Activated CD8-positive, alpha-beta memory T cell treated with anti-CD3 and anti-CD28 coated beads for 24 hours (primary cell): ENCODE data around the gene MEPCE.

Experiments used
- DNase-seq: peaks from one replicate; pipeline ENCODE4 v3.0.0-alpha.2; 2020

Gene MEPCE

DNA sequence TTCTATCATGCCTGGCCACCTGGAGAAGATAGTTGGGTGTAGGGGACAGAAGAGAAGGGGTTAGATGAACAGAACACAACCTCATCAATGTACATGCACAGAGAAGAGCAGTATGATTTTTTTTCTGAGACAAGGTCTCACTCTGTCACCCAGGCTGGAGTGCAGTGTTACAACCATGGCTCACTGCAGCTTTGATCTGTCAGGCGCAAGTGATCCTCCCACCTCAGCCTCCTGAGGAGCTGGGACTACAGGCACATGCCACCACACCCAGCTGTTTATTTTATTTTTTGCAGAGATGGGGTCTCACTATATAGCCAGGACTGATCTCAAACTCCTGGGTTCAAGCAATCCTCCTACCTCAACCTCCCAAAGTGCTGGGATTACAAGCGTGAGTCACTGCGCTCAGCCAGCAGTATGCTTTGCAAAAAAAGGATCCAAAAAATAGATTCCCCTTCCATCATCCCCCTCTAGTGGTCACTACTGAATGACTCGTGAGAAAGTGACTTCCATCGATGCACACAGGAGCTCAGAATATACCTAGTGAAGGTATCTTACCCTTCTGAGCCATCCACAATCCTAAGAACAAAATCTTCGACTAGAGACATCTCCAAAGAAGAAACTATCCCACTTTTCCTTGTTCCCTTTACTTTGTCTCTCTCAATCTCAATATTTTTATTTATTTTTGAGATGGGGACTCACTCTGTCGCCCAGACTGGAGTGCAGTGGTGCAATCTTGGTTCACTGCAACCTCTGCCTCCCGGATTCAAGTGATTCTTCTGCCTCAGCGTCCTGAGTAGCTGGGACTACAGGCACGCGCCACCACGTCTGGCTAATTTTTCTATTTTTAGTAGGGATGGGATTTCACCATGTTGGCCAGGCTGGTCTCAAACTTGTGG, 22.1 kb upstream of the MEPCE start:
- peak; percentile 68 for DNase-seq

DNA sequence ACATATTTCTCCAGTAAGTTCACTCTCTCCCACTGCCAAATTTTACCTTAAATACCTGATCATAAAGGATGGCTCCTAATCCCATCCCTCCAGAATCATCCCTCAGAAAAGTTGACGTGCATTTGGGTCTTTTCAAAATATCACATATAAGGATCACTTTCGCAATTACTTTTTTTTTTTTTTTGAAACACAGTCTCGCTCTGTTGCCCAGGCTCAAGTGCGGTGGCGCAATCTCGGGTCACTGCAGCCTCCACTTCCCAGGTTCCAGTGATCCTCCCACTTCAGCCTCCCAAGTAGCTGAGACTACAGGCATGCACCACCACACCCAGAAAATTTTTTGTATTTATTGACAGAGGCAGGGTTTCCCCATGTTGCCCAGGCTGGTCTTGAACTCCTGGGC, 18.5 kb upstream of the MEPCE start:
- DNase-seq = no peak

DNA sequence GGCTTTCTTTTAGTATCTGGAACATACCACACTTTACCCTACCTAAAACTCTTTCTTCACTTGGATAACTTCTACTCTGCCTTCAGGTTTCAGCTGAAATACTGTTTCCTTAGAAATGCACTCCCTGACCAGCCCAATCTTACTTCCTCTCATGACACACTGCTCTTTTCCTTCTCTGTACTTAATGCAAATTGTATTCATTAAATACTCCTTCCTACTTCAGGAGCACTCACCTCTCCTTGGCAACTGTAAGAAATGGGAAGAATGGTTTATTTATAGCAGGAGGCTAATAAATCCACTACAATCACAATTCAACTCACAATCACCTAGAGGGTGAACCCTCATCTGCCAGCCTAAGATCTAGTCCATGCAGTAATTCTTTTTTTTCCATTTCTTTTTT, 16.3 kb upstream of the MEPCE start:
- no peak for DNase-seq

DNA sequence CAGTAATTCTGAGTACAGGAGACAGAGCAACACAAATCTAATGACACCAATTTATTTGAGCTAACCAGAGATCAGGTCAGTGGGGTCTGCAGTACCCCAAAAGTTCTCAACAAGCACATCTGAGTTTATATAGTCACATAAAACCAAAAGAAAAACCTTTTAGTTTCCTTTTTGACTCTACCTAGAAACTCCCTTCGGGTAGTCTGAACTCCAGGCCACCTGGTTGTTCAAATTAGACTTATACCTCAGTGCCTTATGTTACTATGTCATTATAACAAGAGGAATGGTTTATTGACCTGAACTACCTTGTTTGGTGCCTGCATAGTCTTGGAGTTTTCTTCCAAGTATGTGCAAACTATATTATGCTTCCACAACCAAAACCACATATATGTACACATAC, 15.7 kb upstream of the MEPCE start:
- no peak for DNase-seq

DNA sequence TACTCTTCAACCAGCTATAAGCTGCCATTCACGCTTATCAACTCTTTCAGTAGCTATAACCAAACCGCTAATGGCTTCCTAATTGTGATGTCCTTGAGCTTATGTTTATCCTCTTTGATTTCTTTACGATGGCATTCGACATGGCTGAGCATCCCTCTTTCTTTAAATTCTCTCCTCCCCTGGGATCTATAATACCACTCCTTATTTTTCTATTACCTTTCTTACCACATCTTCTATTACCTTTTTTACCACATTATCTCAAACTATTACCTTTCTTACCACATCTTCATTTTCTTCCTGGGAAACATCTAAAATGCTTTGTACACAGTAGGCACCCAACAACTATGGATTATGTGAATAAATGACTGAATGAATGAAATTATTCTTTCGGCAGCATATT, 14.2 kb upstream of the MEPCE start:
- no peak for DNase-seq

DNA sequence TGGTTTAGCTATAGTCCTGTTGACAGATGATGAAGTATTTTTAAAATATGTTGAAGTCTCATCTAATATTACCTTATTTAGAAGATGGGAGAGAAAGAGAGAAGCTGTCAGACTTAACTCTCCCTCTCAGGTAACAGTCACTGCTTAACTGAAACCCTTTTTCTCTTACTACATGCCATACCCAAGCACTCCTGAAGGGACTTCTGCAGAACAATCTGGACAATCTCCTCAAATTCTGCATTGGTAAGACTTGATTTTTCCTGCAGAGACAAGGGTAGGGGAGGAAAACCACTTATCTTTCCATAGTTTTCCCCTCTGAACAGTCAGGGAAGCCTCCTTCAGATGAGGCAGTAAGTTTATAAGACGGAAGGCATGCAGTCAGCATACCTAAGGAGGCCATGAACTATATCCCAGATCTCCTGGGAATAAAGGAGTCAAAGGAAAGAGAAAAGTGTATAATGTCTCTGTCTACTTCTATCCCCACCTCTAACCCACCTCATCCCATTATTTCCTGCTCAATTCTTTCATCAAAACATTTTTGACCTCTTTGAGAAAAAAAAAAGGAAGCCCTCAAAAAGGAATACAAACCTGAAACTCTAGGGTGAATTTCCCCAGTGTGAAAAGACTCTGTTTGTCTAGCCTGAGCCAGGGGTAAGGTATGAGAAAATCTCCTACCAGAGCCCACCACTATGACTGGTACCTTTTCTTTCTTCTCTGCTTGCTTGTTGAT, 10.5 kb upstream of the MEPCE start:
- DNase-seq = no peak

DNA sequence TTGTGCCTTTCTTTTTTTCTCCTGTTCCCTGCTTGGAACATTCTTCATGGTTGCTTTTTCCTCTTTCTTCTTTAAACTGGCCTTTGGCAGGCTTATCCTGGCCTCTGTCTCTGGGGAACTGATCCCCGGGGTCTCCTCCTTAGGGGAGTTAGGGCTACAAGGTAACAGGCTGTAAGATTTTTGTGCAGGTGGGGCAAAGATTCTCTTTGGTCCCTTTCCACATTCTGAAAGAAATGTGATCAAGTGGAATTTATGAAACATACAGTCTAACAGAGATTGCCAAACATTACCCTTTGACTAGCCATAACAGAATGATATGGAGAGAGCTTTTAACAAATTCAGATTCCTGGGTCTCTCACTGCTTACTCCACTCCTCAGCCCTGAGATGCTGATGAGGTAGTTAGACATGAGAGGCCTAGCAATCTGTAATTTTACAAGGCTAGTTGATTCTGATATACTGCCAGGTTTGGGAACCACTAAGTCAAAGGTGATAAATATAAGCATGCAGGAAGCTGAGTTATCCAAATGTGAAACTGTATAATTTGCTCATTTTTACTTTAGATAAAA, 9.9 kb upstream of the MEPCE start:
- no peak for DNase-seq

DNA sequence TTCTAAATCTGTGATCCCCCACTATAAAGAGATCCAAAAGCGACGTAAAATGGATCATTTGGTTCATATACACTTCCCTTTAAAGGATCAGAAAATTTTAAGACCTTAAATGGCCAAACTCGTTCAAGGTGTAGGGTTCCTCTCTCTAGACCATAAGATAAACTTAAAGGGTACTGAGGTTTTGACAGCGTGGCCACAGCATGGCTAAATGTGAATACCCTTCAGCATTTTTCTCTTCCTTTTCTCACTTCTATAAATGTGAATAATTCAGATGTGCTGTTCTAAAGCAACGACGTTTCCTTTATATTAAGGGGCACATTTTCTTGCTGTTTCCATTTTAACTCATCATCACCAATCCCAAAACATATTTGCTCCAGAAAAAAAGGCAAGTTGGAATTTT, 6.3 kb upstream of the MEPCE start:
- no peak for DNase-seq

DNA sequence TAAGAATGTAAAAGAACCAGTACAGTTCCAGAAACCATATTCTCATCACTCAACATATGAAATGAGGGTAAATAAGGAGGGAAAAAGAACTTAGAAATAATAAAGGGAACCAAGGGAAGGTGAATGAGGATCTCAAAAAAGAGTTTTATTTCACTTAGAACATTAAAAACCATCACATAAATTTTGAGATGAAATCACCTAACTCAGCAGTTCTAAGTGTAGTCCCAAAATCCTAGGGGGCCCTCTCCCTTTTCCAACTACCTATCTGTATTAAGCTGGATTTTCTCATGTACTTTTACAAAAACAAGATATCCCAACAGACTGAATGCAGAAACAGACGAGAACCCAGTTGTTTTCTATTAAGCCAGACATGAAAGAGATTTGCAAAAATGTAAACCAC, 4.3 kb upstream of the MEPCE start:
- no peak for DNase-seq

DNA sequence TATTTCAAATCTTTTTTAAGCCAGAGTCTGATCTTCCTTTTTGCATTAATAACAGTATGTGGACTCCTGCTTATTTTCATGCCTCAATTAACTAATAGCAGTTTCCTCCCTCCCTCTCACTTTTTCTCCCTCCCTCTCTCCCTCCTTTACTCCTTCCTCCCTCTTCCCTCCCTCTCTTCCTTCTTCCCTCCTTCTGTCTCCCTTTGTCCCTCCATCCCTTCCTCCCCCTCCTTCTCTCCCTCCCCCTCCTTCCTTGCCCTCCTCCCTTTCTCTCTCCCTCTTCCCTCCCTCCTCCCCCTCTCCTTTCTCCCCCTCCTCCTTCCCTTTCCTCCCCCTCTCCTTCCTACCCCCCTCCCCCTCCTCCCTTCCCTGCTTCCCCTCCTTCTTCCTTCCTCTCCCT, 3.1 kb upstream of the MEPCE start:
- DNase-seq = no peak

DNA sequence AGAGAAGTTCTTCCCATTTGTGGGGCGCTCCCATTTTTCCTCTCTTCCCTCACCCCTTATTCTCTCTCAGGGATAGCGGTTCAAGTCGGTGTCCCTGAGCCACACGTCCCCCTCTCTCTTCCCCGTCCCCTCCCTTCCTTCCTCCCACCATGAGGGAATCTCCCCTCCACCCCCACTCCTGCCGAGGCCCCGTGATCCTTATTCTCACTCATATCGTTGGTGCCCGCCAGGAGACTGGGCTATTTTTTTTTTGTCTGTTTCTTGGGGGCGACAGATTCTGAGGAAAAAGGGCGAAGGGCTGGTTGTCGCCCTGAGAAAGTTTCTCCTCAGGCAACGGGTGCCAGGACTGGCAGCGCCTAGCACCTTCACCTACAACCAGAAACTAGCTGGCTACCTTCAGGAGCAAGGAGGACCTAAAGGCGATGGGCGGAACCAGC, 1.9 kb upstream of the MEPCE start:
- DNase-seq = no peak

DNA sequence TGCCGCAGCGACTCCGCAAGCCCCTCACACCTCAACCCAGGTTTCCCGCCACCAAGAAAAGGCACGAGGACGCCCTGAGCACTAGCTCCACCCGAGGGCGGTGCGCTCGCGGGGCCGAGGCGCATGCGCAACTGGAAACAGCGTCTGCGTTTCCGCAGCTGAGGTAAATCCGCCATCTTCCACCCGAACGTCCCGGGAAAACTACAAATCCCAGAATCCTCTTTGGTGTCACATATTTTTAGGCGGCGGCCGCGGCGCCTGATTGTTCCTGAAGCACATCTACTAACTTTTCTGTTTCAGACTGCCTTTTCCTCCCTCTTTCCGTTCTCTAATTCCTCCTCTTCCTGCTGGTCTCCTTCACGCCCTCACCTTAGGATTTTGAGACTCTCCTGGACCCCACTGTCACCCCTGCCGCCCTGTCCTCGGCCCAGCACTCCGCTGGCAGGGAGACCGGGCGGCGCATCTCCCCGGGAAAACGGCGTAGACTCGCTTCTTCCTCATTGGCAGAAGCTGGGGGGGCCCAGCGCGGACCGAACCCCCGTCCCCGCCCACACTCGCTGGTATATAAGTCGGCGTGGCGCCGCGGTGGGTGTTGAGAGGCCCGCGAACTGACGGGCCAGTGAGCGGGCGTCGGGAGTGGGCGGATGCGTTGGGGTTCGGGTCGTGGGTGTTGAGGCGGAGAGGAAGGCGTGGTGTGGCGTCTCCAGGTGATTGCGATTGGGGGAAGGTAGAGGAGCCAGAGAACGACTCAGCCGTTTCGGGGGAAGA, 1.2 kb upstream of the MEPCE start, which contains the start of gene ZCWPW1:
Gene ZCWPW1 (minus strand): TSS at position 505 of the 768 bp plus-strand sequence. CDS start 8,054 bp downstream, outside the sequence.
- DNase-seq = peak; percentile 99

DNA sequence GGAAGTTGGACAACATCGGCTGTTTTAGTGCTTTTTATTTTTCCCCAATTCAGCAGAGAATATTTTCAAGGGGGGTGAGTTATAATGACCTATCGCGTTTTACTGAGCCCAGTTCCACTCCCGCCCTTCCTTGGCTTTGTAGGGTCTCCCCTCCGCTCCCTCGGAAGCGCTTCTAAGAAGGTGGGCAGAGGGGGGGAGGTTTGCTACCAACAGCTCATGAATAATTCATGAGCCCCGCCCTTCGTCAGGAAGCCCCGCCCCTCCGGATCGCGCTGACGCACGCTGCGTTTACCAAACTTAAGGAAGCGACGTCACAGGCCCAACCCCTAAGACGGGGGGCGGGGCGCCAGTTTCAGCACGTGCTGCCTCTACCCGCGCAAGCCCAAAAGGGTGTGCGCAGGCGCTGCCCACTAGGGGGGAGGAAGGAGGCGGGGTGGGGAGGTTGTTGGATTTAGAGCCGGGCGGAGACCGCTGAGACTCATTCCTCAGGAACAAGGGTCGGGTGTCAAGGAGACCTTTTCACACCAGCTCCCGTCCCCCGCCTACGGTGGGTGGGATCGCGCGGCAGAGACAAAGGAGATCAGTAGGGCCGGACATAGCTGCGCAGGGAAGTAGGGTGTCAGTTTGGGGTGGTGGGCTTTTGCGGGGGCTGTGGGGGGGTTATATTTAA, 529 bp upstream of the MEPCE start:
- DNase-seq = peak; percentile 100

DNA sequence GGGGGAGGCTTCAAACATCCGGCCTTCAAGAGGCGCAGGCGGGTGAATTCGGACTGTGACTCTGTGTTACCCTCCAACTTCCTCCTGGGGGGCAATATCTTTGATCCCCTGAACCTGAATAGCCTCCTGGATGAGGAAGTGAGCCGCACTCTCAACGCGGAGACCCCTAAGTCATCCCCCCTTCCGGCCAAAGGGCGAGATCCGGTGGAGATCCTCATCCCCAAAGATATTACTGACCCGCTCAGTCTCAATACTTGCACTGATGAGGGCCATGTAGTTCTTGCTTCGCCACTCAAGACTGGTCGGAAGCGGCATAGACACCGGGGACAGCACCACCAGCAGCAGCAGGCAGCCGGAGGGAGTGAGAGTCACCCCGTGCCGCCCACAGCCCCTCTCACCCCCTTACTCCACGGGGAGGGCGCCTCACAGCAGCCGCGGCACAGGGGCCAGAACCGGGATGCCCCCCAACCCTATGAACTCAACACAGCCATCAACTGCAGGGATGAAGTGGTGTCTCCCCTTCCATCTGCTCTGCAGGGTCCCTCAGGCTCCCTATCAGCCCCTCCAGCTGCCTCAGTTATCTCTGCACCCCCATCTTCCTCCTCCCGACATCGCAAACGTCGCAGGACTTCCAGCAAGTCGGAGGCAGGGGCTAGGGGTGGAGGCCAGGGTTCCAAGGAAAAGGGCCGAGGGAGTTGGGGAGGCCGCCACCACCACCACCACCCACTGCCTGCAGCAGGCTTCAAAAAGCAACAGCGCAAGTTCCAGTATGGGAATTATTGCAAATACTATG, 1.1 kb downstream of the MEPCE start:
- peak; percentile 75 for DNase-seq

DNA sequence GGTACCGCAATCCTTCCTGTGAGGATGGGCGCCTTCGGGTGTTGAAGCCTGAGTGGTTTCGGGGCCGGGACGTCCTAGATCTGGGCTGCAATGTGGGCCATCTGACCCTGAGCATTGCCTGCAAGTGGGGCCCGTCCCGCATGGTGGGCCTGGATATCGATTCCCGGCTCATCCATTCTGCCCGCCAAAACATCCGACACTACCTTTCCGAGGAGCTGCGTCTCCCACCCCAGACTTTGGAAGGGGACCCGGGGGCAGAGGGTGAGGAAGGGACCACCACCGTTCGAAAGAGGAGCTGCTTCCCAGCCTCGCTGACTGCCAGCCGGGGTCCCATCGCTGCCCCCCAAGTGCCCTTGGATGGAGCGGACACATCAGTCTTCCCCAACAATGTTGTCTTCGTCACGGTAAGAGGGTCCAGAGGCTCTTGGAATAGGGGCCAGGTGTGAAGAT, 1.7 kb downstream of the MEPCE start:
- DNase-seq = no peak

DNA sequence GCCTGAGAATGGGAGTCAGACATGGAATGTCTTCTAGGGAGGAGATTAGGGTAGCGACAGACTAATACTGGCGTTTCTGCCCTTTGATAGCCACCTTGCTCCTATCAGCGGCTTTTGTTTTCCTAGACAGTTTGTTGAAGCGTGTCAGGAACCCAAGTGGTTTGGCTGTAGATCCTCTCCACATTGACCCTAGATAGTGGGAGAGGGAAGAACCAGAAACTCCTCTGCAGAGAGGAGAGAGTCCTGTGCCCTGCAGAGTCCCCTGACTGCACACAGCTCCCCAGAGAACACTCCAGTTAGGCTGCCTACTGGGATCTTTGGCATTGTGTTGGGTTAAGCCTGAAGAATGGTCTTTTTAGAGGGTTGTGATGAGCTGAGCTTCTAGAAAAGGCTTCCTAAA, 2.4 kb downstream of the MEPCE start:
- no peak for DNase-seq

DNA sequence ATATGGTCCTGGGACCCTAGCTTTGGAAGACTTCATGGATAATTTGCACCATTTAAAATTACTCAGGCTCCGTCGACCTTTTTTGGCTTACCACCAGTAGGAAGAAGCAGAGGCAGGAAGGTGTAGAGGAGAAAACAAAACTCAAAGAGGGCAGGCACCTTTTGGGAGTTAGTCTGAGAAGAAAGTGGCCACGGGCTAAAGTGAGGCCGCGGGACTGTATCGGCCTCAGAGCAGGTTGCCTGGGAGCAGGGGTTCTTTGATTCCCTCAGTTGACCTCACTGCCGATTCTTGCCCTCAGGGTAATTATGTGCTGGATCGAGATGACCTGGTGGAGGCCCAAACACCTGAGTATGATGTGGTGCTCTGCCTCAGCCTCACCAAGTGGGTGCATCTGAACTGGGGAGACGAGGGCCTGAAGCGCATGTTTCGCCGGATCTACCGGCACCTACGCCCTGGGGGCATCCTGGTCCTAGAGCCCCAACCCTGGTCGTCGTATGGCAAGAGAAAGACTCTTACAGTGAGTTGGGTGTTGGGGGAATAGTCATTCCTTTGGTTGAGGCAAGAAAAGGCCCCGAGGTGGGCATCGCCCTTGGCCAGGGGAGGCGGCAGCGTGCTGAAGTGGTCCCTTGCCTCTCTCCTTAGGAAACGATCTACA, 3.1 kb downstream of the MEPCE start:
- no peak for DNase-seq

DNA sequence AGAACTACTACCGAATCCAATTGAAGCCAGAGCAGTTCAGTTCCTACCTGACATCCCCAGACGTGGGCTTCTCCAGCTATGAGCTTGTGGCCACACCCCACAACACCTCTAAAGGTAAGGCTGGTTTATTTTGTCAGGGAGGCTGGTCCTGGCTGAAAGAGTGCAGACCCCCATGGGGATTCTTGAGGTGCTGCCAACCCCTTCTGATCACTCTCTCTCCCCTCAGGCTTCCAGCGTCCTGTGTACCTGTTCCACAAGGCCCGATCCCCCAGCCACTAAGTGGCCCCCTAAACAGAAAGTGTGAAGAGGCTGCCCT, 3.6 kb downstream of the MEPCE start:
- DNase-seq = no peak

DNA sequence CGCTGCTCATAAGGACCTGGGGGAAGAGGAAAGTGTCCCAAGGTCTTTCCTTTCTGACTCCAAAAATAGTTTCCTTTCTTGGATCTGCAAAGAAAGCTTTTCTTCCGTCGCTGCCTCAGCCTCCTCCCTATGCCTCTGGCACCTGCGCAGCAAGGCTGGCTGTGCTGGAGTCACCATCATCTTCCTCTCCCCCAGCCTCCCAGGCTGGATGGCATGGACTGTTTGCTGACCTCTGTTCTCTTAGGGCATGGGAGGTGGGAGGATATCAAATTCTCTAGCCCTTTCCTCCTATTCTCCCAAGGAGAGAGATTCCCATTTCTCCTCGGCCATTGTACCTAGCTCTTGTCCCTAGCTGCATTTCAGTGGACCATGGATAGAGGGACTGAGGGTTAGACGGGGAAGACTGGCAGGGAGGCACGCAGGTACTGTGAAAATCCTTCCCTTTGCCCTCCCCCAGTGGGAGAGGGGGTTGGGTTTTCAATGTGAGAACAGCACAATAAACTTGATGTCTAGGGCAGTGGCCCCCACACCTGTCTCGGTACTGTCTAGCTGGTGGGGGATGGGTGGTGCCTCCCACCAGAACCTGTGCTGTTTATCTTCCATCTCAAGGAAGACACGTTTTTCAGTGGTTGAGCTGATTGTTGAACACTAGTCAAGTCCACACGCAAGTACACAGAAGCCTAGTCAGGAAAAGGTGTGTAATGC, 4.1 kb downstream of the MEPCE start:
- DNase-seq = peak; percentile 54
